ENCODE data around the gene LYSMD4.

DNA sequence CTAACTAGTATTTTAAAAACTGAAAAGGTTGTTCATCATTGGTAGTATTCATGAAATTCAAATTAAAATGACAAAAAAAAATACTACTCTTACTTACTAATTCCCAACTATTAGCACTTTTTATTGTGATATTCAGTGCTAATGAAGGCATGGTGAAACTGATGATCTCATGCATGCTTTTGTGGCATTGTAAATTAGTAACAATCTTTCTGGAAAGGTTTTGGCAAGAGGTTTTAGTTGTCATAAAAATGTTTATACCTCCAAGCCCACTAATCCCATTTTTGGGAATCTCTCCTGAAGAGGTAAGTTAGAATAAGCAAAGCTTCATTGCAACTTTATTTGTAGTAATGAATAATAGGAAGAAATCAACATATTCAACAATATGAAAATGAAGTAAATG is 53.0 kb downstream of the LYSMD4 start:
- TF ChIP-seq ZBTB11 (tag by site-specific recombination; conservative IDR thresholded peaks at IDR 0.05; ENCODE audit: low read depth): no peak
- TF ChIP-seq KLF10 (tag by site-specific recombination; IDR thresholded peaks at IDR 0.05): no peak
- no peak for TF ChIP-seq ZNF707 (tag by site-specific recombination; IDR thresholded peaks at IDR 0.05)
- TF ChIP-seq, protein P1, sequence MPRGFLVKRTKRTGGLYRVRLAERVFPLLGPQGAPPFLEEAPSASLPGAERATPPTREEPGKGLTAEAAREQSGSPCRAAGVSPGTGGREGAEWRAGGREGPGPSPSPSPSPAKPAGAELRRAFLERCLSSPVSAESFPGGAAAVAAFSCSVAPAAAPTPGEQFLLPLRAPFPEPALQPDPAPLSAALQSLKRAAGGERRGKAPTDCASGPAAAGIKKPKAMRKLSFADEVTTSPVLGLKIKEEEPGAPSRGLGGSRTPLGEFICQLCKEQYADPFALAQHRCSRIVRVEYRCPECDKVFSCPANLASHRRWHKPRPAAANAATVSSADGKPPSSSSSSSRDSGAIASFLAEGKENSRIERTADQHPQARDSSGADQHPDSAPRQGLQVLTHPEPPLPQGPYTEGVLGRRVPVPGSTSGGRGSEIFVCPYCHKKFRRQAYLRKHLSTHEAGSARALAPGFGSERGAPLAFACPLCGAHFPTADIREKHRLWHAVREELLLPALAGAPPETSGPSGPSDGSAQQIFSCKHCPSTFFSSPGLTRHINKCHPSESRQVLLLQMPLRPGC (tag by site-specific recombination; IDR thresholded peaks at IDR 0.05): no peak

Data from HEK293 (cell line).